Stimulated activated CD8-positive, alpha-beta memory T cell treated with anti-CD3 and anti-CD28 coated beads, Interleukin-7, amount 100 ng/mL, for 4 hours (primary cell): ENCODE results near the gene SKI.

Source experiments
- DNase-seq, 2 donors: peaks; one replicate each; pipeline ENCODE4 v3.0.0-alpha.2; 2020; ENCODE audit warnings: low read depth in 2 of 2

Gene SKI

DNA sequence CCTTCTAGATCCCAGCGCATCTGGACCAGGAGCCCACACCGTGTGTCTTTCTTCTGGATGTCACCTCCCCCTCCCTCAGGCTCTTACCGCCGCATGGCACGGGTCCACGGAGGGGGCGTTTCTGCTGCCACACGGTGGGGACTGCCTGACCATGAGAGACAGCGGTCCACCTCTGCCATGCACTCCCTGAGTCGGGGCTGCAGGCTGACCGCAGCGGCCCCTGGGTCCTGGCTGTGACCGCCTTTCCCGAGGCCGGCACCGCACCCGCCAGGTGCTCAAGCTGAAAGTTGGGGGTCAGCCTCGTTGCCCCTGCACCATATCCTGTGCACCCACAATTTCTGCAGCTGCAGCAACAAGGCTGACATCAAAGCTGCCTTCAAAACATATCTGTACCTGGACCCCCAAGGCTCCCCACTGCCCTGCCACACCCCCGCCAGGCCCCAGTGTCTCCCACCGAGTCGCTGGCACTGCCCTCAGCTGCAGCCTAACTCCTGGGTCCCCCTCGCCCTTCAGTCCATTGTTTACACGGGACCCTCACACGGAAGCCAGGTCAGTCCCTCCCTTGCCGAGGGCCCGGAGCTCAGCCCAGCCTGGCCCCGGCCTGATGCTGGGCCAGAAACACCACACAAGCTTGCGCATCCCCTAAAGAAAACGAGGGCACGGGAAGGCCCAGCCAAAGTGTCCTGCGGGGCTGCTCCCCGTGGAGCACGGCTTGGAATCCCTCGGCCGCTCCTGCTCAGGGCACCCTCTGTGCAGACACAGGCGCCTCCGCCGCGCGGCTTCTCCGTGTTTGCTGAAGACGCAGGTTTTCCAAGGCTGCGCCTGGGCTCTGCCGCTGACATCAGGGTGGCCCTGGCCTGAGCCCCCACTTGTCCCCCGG, 111.3 kb downstream of the SKI start:
- DNase-seq = no peak

DNA sequence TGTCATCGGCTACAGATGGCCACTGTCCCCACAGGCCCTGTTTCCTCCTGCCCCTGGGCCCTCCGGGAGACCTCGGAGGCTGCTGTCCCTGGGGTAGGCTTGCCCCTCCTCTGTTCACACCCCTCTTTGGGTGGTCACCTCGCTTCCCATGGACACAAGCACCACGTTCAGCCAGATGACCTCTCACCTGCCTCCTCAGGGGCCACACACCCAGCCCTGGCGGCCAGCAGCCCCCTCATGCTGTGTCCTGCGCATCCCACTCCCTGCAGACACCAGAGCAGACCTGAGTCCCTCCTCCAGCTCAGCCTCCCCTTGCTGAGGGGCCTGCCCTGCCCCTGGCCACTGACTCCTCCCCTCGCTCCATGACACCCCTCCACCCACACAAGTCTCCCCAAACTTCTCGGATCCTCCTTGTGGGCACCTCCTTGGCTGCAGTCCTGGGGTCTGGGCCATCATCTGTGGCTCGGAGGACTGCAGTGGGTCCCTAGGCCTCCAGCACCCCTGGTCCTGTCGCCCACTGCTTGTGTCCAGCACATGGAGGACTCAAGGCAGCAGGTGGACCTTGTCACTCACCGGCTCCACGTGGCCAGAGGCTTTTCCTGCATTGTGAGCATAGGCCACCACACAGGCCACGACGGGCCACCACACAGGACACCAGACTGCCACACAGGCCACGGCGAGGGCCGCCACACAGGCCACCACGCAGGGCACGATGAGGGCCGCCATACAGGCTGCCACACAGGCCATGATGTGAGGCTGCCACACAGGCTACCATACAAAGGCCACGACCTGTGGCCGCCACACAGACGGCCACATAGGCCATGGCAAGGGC, 112.2 kb downstream of the SKI start:
- DNase-seq = no peak

DNA sequence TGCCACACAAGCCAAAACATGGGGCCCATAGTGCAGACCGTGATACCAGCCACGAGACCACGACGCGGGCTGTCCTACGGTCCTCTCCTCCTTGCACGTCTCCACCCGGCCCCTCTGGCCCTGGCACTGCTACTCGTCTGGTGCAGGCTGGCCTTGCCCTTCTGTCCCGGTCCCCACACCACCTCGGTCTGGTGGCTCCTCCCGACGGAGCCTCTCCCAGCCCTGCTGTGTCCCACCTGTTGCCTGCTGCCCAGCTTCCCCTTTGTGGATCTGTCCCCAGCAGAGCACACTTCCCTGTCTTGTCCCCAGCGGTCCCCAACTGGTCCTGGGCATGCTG, 112.8 kb downstream of the SKI start:
- DNase-seq = no peak

DNA sequence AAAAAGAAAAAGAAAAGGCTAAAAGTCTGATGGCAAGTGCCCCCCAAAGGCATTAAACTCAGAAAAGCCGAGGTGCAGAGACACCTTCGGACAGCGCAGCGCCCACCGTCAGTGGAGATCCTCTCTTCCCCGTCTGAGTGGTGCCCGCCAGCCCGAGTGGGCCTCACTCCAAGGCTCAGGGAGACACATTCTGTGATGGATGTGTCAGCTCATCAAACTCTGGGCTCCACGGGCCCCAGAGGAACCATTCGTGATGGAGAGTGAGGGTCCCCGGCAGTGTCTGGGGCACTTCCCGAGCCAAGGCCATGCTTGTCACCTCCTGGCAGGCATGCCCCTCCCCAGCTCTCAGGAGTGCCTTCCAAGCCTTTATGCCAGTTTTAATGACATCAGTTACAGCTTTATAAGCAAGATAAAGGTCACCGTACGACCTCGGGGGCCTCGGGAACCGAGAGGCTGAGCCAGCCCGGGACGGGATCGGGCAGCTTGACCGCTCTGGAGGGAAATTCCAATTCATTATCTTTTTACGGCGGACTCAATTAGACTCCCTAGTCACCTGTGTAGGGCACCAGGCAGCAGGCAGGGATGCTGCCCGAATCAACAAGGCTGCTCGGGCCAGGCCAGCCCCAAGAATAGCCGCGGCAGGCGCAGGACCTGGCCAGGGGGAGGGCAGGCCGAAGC, 113.7 kb downstream of the SKI start:
- DNase-seq = no peak

DNA sequence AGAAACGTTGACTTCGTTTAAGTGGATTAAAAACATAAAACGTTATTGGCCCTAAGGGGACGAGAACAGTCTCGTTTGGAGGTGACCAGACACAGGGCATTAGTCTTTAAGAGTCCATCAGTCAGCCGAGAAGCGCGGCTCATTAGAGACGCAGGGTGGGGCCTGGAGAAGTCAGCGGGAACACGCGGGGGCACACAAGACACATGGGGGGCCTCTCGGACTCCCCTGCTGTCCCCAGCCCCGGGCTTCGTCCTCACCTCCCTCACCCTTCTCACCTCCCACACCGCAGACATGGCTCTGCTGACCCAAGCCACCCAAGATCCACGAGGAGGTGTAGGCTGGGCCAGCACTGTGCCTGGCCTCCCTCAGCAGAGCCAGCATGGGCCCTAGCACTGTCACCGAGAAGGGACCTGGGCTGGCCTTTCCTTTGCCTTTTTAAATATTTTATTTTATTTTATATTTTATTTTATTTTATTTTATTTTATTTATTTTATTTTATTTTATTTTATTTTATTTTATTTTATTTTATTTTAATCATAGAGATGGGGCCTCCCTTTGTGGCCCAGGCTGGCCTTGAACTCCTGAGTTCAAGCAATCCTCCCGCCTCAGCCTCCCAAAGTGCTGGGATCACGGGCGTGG, 114.4 kb downstream of the SKI start:
- DNase-seq = no peak

DNA sequence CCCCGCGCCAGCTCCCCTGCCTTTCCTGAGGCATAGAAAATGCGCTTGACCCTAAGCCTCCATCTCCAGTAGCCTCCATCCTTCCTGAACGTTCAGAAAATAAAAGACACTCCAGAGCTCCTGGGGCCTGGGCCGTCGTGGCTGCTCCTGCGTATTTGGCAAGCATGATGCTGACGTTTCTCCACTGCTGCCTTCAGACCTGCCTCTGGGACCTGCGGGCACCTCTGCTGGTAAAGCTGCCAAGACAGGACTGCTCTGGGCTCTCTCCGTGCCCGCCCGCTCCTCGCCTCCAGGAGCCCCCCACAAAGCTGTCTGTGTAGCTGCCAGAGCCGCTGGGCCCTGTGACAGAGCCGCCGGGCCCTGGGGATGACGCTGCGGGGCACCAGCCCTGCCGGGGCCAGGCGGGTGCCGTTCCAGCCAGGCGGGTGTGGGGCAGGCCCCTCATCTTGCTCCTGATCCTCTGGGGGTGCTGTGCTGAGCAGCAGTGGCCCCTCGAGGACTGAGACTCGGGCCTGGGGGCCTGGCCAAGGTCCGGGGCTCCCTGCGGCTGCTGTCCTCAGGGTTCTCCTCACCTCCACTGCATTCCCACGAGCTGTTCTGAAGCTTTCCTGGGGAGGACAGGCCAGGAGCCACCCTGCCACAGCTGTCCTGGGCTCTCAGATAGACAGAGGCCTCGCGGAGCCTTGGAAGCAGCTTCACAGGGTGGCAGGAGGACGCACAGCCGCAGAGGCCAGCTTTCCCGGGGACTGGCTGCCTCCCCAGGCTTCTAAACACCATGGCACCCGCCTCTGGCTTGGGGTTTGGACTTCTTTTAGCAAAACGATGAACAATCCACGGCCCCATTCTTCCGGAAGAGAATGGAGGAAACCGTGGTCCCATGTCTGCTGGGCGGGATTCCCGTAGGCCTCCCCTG, 115.2 kb downstream of the SKI start:
- DNase-seq = no peak

DNA sequence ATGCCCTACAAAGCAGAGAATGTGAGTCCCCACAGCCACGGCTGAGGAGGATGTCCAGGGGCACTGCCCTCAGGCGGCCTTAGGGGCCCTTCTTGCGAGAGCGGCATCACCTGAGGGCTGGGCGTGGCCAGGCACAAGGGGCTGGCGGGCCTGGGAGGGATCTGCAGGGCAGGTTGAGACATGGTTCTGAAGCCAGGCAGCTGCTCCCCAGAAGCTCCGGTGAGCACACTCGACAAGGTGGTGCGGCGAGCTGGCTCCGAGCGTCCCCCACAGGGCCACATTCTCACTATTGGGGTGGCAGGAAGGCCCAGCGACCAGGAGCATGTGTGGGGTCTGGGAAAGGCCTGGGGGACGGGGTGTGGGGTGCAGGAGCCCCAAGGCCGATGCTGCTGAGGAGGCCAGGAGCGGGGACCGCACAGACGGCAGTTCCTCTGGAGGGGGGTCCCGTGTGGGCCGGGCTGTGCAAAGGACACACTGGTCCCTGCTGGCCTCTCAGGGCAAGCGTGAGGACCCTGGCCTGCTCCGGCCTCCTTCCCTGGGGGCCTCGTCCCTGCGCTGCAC, 116.1 kb downstream of the SKI start:
- no peak for DNase-seq

DNA sequence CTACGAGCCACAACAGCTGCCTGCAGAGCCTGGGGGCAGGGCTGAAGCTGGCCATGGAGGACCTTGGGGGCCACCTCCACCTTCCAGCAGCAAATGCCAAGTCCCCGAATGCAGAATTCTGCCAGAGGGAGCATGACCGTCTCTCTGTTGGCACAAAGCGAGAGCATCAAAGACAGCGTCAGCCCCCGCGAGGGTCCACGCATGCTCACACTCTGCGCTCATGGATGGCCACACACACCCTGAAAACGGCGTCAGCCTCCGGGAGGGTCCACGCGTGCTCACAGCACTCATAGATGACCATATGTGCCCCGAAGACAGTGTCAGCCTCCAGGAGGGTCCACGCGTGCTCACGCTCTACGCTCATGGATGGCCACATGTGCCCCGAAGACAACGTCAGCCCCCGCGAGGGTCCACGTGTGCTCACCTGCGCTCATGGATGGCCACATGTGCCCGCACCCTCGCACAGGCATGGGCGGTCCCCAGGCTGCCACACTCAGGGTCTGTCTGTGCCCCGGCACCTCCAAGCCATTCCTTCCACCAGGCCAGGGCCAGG, 116.7 kb downstream of the SKI start:
- no peak for DNase-seq

DNA sequence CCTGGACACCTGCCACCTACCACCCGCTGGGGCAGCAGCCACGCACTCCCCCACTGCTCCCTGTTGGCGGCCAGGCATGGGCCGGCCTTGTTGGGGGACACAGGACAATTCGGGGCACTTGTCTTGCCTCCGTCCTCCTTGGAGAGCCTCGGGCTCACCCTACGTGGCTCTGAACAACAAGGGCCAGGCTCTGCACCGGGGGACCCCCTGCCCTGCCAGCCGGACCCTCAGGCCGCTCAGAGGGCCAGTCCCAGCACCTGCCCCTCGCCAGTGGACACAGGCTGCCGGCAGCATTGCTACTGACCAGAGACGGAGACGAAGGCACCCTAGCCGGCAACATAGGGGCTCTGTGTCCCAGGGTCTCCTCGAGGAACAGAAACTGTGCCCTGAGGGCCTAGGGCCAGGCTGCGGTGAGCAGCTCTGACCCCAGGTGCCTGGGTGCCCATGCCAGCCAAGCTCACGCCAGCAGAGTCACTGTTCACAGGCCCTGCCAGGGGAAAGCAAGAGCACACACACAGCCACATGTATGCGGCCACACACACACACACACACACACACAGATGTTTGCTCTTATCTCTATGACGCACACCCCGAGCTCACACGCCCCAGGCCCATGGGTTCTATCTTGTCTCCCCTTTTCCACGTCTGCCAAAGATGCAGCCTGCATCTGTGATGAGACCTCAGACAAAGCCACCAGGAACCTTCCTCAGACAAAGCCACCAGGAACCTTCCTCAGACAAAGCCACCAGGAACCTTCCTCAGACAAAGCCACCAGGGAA, 117.4 kb downstream of the SKI start:
- DNase-seq = no peak

DNA sequence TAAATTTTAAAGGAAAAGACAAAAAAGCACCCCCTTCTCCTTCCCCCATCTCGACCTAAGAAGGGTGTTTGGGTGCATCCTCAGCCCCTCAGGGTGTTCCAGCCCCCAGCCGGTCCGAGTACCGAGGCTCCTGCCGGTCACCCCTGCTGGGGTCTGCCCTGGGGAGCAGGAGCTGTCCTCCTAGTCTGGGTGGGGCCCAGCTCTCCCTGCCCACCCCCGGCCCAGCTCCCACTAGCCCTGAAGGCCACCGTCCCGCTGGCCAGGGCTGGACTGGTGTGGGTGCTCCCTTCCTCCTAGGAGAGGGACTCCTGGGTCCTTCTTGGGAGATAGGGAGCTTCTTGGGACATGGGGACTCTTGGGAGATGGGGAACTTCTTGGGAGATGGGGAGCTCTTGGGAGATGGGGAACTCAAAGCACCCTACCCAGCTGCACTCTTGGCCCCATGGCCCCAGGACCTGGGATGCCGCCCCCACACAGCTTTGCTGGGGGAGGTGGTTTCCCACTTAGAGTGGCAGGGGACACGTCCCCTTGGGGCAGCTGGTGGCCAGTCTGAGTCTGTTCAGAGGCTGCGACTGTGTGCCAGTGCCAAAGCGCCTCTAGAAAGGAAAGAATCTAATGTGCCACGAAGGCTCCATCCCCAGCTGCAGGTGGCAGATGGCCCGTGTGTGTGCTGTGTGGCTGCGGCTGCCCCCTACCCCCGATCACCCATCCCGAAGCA, 118.7 kb downstream of the SKI start:
- DNase-seq = no peak

DNA sequence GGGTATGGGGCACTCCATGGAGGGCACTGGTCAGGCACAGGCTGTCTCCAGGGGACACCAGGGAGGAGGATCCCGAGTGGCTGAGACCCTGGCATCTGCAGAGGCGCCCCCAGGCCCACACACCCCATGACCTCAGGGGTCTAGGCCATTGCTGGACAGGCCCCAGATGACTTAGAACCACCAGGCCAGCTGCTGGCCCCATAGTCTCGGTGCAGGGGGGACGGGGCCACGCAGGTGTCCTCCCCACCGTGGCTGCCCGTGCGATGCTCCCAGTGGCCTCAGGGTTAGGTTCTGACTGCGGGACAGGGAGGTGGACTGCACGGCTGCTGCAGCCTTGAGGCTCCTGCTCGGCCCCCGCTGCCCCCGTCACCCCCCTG, 119.3 kb downstream of the SKI start:
- no peak for DNase-seq

DNA sequence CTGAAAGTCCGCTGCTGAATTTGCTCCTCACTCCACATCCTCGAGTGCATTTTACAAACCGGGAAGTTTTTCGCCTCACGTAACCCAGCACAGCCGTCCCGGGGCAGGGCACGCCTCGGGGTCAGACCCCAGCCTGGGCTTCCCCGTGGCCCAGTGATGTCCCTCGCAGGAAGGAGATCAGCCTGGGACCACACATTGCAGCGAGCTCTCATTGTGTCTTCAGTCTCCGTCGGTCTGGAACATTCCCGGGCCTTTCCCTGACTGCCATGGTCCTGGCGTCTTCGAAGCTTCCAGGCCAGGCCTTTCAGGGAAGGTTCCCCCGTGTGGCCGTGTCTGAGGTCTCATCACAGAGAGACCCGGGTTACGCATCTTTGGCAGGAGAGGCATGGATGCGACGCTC, 119.8 kb downstream of the SKI start:
- DNase-seq = no peak

DNA sequence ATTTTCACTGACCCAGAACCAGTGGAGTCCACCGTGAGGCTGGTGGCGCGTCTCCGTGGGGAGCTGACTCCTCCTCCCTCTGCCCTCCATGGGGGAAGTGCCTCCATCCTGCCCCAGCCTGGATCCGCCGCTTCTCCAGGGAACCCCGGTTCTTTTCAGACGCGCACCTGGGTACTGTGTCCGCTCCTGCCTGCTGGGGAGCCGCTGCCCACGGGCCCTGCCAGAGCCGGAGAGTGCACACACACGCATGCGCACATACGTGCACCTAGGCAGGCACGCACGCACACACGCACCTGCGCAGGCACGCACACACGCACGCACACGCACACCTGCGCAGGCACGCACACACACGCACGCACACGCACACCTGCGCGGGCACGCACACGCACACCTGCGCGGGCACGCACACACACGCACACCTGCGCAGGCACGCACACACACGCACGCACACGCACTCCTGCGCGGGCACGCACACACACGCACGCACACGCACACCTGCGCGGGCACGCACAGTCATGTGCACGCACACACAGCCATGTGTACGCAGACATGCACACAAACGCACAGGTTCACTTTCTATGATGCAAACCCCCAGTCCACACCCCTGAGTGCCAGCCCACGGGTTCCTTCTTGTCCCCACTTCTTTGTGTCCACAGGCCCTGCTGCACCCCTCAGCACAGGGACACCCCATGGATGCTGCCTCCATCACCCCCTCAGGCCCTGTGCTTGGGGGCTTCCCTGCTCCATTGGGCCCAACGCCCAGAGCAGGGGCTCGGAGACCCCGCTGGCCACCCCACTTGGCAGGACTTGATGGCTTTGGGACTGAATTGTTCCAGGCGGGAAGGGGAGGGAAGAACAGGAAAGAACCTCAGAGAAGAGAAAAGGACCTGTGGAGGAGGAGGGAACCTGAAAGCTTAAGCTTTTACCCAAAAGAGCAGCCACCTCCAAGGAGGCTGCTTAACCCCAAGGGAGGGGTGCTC, 120.5 kb downstream of the SKI start:
- no peak for DNase-seq

DNA sequence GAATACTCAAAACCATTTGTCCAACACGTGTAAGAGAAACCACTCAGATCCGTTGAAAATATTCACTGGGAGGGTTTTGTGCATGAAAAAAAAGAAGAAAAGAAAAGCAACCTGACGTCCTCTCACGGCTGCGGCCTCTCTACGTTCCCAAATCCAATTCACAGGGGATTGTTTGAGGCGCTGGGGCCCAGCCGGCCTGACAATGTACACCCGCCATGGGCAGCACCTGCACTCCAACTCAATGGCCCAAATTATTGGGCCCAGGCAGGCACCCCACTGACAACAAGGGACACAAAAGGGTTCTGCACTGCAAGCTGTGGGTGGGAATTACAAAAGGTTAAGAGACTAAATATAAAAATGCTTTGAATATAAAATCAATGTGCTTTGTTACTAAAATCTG, 121.7 kb downstream of the SKI start:
- DNase-seq = no peak

DNA sequence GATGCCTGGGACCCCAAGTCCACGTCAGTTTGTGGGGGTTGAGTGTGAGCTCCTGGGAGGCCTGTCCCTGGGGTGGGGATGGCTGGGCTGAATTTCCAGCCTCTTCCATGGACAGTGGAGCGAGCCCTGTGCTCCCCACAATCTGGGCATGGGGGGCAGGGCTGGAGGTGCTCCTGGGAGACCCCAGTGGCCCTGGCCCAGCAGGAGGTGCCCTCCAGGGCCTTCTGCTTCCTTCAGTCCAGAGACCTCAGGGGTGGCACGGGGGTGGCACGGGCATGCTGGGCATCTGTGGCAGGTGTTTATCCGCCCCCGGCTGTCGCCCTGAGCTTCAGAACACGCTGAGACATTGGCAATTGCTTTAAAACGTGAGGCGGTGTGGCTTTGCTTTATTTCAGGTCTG, 122.4 kb downstream of the SKI start:
- DNase-seq = no peak

DNA sequence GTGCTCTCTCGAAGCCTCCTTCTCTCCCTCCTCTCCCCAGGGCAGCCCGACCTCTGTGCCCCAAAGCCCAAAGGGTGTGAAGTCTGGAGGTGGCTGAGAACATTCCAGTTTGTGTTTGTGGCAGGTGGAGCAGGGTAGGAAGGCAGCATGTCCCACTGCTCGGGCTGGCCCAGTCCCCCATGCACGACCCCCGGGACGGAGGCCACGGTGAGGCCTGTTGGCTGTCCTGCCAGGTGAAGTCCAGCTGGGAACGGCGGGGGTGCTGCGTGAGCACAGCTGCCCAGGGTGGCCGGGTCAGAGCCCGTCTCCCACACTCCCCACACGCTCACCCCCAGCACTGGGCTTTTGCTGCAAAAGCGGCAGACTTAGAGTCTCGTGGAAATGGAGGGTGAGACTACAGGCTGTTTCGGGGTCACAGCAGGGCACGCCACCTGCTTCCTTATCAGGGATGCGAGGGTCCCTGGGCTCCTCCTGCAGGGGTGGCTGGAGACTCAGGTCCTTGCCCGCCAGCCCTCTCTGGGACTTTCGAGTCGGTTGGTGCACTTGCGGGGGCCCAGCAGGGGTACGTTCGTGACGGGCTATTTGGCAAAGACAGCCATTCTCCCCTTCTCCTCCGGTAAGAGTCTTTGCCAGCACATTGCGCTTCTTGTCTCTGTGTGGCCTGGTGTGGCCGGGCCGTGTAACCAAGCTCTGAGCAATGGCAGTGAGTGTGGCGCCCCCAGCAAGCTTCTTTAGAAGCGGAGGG, 123.0 kb downstream of the SKI start:
- no peak for DNase-seq

DNA sequence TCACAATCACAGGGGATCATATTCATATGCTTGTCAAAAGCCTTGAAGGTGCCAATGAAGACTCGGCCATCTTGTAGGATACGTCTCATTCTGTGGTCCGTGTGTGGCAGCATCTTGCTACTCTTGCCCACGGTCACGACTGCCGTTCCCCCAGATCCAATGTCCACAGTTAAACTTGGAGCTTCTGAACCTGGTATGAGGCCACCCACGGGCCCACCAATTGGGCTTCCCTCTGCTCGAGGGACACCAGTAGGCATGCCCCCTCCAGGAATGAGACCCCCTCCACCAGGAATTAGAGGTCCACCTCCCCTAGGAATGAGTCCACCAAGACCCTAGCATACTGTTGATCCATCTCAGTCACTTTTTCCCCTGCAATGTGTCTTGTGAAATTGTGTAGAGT, 123.6 kb downstream of the SKI start:
- no peak for DNase-seq
